GM04503 (cell line): ENCODE results near the gene DLG2.
A peak's percentile ranks its signal among the peaks of the same experiment; 100 is the strongest.

Source experiments
- DNase-seq: peaks from one replicate; pipeline ENCODE4 v3.0.0-alpha.2; 2012; ENCODE audit warnings: low read depth

The DLG2 gene

DNA sequence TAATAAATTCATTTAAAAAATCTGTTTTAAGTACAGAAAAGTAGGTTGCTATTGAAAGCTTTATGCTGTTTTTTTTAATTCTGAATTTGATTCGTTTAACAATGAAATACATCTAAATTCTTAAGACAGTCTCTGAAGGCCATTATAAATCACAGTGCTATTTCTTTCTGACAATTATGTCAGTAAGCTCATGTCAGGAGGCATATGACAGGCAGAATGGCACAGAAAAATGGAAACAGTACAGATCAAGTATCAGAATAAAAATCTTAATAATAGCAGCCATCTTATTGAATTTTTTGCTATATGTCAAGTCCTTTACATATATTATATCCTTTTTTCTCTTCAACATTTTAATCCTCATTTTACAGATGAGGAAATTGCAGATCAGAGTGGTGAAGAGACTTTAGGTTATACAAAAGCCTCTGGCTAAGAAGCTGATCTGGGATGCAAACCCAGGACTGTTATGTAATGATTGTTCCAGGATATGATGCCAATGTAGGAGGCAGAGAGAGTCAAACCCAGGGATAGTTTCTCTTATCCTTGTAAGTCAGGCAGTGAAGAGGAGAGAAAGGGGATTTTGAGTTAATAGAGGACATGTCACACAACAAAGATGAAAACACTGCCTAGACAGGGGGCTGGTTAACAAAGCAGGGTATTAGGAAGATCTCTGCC is 2057.9 kb downstream of the DLG2 start:
- DNase-seq: no peak

DNA sequence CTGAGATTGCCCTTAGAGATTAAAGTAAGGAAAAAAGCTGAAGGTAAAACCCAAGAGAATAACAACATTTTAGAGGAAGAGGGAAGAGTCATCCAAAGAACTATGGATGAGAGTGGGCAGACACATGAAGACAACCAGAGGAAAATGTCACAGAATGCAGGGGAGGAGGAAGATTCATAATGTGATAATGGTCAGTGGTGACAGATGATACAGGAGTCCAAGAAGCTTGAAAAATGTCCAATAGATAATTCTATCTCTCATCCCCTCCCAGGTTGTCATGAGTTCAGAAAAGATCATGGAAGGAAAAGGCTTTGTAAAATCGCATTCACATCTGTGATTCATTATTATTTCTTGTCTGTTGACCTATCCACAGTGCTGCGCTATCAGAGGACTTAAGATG is 2058.6 kb downstream of the DLG2 start:
- no peak for DNase-seq

DNA sequence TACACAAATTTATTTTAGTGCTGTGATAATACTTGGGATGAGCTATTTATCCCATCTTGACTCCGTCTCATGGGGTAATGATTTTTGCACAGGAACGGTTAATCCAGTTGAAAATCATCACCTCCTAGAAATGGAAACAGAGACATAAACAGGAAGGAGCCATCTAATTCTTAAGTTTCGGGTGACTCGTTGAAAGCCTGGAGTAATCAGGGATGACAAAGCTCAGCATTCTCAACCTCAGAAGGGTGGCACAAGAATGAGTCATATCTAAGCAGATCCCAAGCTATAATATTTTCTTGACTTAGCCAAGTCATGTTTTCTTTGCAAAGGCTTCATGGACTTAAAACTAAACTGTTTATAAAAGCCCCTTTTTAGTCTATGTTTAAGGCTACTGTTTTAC is 2060.2 kb downstream of the DLG2 start:
- DNase-seq: peak; percentile 62

DNA sequence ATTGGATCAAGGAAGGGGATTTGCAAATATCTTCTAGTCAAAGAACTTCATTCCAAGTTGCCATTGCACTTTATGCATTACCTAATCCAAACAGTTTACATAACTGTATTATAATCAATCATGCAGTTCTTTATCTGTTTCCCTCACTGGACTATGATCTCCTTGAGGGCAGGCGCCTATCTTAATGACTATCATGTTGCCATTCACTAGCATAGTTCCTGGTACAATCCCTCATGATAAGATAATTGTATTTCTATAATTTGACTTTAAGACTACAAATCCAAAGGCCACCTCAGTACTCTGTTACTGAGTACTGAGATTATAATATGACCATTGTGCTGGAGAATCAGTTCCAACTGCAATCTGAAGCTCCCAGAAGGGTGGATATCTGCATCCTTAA is 2062.3 kb downstream of the DLG2 start:
- no peak for DNase-seq

DNA sequence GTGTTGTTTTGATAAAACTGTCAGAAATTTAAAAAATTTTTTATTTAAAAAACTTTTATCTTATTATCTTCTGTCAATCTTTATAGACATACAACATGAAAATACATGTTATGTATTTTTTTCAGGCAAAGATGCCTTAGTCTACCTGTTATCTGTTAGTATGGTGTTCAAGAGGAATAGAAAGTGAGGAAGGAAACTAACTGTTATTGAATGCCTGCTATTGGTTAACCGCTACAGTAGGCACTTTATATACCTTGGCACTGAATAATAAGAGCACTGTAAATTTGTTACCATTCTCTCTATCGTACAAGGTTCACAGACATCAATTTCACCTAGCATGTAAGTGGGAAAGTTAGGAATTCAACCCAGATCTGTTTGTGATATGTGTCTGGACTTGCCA is 2068.9 kb downstream of the DLG2 start:
- no peak for DNase-seq

DNA sequence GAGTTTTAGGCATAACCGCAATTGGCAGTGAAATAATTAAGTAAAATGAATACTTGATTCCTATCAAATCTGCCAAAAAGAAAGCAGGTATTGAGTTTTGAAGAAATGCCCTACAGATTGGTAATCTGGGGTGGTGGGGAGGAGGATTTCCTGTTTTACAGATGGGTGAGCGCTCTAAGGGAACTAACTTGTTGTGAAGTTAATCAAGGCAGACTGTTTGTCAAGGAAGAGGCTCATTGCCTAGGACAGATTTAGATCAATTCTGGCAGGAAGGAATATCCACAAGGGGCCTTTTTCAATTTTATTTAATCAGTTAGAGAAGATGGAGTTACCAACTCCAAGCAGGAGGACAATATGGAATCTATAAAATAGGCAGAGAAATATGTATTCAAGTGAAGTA is 2069.5 kb downstream of the DLG2 start:
- no peak for DNase-seq

DNA sequence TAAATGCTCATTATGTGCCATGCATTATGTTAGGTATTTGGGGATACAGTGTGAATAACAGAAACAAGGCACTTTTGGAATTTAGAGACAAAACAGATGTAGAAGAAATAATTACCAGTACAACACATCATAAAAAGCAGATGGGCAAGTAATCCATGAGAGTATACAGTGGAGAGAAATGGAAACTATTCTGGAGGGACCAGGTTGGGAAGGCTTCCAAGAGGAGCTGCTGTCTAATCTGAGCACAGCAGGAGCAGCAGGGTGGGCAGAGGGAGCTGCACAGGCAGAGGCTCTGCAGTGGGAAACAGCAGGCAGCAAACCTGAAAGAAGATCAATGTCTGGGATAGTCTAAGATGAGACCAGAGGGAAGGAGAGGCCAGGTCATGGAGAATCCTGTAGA is 2072.3 kb downstream of the DLG2 start:
- DNase-seq: no peak

DNA sequence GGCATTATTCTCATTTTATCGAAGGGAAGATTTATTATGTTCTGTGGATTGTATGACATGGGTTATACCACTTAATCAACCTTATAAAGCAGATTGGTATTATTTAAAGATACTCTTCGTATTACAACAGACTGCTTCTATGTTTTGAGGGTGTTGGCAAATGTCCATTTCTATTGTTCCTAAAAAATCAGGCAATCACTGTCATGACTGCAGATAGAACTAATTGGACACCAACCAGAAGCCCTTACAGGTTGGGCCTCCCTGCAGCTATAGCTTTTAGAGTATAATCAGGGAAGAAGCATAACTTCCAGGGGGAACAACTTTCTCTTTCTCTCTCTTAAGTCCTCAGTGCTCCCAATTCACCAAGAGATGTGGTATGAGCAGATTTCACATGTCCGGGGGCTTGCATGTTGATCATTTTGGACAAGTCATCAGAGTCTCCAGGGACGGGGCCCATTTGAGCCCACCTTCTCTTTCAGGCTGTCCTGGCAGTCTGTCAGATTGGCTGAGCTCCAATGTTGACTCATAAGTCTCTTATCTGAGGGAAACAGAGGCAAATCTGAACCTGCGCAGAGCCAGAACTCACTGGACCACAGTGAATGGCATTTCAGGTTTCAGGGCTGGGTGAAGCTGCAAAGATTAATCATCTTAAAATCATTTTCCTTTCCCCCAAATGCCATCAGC is 2077.0 kb downstream of the DLG2 start:
- DNase-seq: no peak

DNA sequence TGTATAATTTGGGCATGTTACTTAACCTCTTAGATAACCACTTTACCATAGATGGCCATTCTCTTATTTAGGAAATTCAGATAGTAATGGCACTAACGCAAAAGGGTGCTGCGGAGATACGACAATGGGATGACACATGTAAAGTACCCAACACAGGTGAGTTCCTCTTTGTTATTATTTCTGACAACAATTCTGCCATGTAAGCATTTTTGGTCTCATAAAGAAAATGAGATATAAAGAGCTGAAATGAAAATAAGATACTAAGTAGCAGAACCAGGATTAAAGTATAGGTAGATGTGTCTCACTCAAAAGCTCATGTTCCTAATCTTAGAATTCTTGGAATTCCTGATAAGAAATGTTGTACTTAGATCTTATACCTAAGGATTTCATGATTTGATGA is 2080.8 kb downstream of the DLG2 start:
- no peak for DNase-seq

DNA sequence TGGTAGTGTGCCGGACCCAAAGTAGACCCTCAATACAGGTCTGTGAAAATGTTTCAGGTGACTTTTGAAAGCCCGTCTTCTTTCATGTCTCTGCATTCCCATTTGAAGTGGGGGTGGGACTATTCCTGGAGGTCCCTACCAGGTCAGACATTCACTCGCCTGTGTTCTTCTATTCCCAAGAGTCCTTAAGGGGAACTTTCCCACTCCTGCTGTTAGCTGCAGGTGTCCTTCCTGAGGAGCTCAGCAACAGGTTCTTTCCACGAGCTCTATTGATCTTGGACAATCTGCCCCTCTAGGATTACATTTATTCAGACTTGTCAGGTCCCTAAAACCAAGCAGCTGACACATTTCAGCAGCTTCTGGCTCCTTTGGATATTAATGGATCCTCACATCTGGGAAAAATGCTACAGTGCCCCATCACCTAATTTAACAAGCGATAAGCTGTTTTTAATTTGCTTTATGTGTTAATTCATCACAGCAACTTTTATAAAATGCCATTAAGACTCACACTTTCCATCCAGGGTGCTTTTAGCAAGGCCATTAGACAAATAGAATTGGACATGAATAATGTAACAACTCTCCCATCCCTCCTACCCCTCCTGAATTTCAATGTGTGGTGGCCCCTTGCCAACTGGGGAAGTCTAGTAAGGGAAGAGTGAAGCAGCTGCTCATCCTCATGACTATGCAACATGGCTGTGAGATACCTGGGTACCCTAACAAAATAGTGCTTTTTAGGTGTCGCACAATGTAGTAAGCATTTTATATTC is 2081.5 kb downstream of the DLG2 start:
- no peak for DNase-seq

DNA sequence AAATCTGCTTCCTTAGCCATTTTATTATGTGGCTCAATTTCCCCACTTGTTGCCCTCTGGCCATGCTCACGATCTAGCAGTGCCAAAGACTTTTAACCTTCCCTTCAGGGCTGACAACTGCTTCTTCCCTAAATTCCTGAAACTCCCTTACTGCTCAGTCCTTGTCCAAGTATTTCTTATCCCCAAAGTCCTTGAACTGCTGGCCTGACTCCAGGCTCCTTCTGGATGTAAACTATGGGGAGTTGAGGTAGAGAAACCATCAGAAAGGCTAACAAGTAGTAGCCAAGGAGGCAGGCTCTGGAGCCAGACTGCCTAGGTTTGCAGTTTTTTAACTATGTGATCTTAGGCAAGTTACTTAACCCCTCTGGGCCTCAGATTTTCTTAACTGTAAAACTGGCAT is 2082.3 kb downstream of the DLG2 start:
- DNase-seq: no peak

DNA sequence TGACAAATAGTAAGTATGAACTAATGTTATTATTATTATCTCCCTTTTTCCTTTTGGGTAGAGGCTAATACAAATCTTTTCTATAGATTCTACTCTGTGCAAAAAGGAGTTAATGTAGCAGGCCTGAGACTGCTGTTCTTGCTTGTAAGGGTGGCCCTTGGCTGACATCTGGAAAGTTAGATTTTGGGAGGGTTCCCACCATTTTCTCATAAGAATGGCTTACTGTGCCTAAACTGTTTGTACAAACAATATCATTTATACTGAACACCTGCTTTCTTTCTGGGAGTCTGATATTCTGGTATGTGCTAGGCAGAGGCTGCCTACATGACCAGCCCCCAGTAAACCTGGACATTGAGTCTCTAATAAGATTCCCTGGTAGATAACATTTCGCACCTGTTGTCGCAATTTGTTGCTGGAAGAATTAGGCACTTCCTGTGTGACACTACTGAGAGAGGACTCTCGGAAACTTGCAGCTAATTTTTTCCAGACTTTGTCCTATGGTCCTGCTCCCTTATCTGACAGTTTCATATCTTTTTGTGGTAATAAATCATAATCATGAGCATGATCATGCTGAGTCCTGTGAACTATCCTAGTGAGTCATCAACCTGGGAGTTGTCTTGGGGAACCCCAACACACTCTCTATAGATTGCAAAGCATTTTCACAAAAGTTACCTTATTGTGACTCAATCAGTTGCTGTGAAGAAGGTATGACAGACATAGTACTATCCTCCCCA is 2083.3 kb downstream of the DLG2 start:
- DNase-seq: no peak

DNA sequence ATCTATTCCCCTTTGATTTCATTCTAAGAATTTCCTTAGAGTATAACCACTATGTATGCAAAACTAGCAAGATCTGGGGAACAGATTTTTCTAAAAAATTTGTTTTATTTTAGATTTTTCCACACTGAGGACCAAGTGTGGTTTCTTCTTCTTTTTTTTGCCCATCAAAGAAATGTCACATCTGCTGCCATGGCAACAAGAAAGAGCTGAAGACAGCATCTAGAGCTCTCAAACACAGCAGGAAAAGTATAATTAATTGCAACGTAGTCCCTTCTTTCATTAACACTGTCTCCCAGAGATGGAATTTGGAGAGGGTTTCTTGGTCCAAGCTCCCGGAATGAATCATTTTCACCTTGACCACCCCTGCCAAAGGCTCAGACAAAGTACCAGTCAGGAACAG is 2084.3 kb downstream of the DLG2 start:
- DNase-seq: no peak

DNA sequence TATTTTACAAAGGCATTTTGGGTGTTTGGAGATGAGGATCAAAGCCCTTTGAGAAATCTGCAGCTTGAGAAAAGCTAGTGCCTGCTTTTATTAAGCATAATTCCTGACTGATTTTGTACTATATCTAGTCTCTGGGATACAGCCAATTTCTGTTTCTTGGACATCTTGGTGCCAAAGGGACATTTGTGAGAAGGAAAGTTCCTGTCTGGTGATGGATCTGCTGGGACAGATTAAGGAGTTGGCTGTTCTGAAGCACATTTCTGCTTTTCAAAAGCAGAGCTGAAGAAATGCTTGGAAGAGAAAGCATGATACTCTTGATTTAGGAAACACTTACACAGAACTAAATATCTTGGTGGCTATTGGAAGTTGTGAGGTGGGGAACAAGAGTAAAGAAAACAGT is 2086.4 kb downstream of the DLG2 start:
- no peak for DNase-seq

DNA sequence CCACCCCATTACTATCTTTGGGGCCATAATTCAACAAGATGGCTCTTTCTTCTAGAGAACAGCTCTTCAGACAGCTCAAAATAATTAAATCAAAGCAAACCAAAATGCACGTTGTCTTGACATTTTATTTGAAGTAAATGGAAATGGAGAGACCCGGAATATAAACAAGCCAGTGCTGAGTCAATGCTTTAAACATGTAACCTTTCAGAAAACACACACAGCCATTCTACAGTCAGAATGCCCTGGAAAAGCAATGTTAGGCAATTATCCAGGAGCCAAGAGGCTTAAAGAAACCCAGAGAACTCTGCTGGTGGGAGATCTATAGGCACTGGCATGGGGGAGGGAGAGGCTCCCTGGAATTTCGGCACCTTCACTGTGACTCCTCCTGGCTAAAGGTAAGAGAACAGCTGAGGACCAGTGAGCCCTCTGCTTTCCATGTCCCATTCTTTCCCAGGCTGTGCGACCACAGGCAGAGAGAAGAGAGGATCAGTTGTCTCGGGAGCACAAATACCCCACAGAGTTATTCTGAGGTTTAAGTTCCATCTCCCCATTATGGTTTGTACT is 2086.9 kb downstream of the DLG2 start:
- DNase-seq: no peak

DNA sequence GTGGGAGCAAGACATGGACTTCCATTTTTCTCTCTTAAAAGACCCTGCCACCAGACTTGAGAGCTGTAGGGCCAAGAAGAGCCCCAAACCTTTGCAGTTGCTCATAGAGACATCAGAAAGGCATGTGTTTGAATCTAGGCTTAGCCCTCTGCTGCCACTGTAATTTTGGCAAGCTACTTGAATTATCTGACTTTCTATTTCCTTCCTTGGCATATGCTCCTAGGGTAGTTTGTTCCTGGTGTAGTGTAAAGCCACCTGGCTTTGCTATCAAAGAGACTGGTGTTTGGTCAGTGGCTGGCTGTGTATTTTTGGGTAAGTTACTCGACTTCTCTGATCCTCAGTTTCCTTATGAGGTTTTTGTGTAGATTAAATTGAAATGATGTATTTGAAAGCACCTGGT is 2088.9 kb downstream of the DLG2 start:
- DNase-seq: no peak

DNA sequence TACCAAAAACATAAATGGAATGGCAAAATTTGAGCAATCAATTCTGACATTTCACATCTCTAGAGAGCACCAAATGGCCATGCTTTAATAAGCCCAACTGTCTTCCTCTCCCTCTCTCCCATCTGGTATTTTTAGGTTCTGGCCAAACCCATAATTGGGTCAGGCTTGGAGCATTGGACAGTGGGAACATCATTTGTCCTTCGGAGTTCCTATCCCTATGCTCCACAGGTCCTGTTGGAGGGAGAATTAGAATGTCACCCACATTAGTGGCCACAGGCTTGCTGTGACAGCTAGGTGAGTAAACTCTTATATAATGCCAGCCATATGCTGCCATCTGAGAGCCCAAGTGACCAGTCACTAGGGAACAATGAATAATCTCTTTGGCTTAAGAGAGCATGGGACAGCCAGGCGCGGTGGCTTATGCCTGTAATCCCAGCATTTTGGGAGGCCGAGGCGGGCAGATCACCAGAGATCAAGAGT is 2090.0 kb downstream of the DLG2 start:
- DNase-seq: no peak

DNA sequence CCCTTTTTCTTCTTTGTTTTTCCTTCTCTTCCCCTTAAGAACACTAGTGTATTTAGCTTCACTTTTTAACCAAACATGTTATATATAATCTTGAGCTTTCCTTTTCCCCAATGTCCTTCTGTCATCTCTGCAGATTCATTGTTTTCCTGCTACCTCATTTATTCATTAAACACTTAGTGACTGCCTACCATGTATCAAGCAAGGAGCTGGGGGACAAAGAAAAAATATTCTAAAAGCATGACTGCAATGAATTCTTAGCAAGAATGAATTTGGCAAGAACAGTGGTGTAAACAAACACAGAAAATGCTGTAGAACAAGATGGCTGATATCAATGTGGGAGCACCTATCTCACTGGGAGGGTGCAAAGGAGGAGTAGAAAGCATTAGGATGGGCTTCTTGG is 2094.0 kb downstream of the DLG2 start:
- DNase-seq: no peak

DNA sequence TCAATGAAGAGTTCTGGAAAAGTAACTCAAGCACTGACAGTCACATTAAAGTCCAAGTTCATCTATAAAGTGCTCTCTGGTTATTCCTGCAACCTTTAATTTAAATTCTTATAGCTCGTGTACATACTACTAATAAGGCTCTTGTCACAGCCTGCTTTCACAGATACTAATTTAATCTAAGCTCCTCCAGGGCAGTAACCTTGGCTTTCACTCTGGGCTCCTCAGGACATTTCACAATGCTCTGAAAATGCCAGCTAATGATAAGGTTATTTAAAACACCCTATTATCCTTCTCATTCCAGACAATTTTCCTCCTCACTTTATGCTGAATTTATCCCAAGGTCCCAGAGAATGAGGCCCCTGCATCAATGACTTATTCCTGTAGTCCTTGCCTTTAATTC is 2098.3 kb downstream of the DLG2 start:
- no peak for DNase-seq

DNA sequence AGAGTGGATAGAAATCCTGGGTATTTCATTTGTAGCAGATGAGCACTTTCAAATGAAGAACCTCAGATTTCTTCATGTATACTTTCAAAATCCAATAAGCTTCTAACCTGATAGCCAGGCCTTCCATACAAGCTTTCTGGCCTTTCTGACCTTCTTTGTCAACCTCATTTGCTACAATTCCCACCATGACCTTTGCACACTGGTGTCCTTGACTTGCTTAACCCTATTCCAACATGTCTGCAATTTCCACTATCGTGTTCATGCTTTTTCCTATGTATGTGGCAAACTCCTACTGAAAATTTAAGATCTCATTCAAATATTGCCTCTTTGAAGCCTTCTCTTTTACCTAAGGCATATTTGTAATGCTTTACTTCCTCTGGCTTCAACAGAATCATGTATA is 2098.9 kb downstream of the DLG2 start:
- no peak for DNase-seq

DNA sequence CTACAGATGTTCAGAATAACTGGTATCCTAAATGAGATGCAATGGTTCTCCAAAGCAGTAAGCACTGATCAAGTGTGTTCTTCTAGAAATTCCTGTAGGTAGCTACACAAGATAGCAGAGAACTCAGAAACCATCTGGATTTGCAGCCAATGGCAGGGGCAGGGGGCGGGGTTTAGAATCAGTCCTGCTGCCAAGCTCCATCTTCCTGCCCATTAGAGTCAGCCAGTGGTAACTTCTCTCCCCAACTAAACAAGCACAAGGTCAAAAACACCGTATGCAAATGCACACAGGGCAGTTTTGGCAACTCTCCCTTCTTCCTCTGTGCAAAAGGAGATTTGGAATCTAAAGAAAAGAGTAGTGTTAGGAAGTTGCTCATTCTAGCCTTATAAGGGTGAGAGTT is 2103.5 kb downstream of the DLG2 start:
- DNase-seq: no peak

DNA sequence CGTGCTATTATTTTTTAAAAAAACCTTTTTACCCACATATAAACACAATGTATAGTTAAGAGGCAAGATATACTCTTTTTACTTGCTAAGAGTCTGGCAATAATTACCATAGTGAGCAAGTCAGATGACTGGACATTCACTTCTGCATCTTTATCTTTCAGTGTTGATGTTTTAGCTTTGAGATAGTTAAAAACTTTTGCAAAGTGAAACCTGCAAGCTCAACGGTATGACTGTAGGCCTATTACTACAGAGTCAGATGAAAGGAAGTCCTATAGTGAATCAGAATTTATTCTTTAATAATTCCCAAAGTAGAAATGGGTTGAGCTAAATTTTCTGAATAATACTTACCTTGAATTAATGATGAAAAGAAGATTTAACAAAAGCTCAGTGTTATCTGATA is 2104.2 kb downstream of the DLG2 start:
- no peak for DNase-seq
